ENCODE results near the gene PYGL.
A peak's percentile ranks its signal among the peaks of the same experiment; 100 is the strongest.
"Not testable (repeated sequence)": the region's sequence is repeated elsewhere in the genome, so short reads cannot be mapped to it uniquely, and the experiment has no call there.

PYGL gene

GRCh38 chr14:50926851-50927386 lies 17.4 kb downstream of the PYGL start:
- DNase-seq (ENCODE audit: low spot score): no peak

- DNase-seq (ENCODE audit: low spot score): no peak
These were observed 19.4 kb downstream of the PYGL start for GRCh38 chr14:50924843-50925242.

GRCh38 chr14:50924236-50924635 lies 20.0 kb downstream of the PYGL start:
- no peak for DNase-seq (ENCODE audit: low spot score)

GRCh38 chr14:50922803-50923202 lies 21.5 kb downstream of the PYGL start:
- DNase-seq (ENCODE audit: low spot score): no peak

GRCh38 chr14:50920482-50921230 lies 23.6 kb downstream of the PYGL start:
- peak; percentile 82 for DNase-seq (ENCODE audit: low spot score)

- DNase-seq (ENCODE audit: low spot score): not testable (repeated sequence)
These were observed 24.8 kb downstream of the PYGL start for GRCh38 chr14:50919524-50919923.

- DNase-seq (ENCODE audit: low spot score): no peak
These were observed 26.8 kb downstream of the PYGL start for GRCh38 chr14:50917449-50917848.

- DNase-seq (ENCODE audit: low spot score): no peak
These were observed 33.5 kb downstream of the PYGL start for GRCh38 chr14:50910495-50911420.

GRCh38 chr14:50906326-50907065 lies 37.8 kb downstream of the PYGL start:
- no peak for DNase-seq (ENCODE audit: low spot score)

GRCh38 chr14:50904719-50905118 lies 39.6 kb downstream of the PYGL start:
- DNase-seq (ENCODE audit: low spot score): no peak

- DNase-seq (ENCODE audit: low spot score): no peak
These were observed 42.9 kb downstream of the PYGL start for GRCh38 chr14:50901361-50901760.

GRCh38 chr14:50897658-50898175 lies 46.6 kb downstream of the PYGL start:
- no peak for DNase-seq (ENCODE audit: low spot score)

- DNase-seq (ENCODE audit: low spot score): not testable (repeated sequence)
These were observed 47.3 kb downstream of the PYGL start for GRCh38 chr14:50897005-50897404.

GRCh38 chr14:50896421-50896820 lies 47.9 kb downstream of the PYGL start:
- not testable (repeated sequence) for DNase-seq (ENCODE audit: low spot score)

GRCh38 chr14:50892255-50892654 lies 52.0 kb downstream of the PYGL start:
- DNase-seq (ENCODE audit: low spot score): peak; percentile 39

GRCh38 chr14:50887476-50887875 lies 56.8 kb downstream of the PYGL start:
- DNase-seq (ENCODE audit: low spot score): no peak

- no peak for DNase-seq (ENCODE audit: low spot score)
These were observed 60.5 kb downstream of the PYGL start for GRCh38 chr14:50883827-50884197.

GRCh38 chr14:50882932-50883826 lies 61.1 kb downstream of the PYGL start:
- no peak for DNase-seq (ENCODE audit: low spot score)

- DNase-seq (ENCODE audit: low spot score): peak; percentile 98
These were observed 68.8 kb downstream of the PYGL start for GRCh38 chr14:50875359-50876070.

- DNase-seq (ENCODE audit: low spot score): peak; percentile 45
These were observed 69.5 kb downstream of the PYGL start for GRCh38 chr14:50874757-50875156.

All from SW480 (cell line).